Measurements from ENCODE around the gene MAP2K5. TPM values are rescaled to one million over a fixed set of nuclear protein-coding genes. Genes with fewer than 3 reads are reported as not detected.

The MAP2K5 gene
- total RNA-seq (10 to 100 TPM; 22.2 to 27.9 TPM), total RNA-seq (3.5 to 34.3 (median 12.0) reads per million in 172 experiments)
- 17.8 TPM for polyA plus RNA-seq (2013, experiment 1 of 2)
- 21.1 TPM for polyA plus RNA-seq (2013, experiment 2 of 2)

GRCh38 chr15:67542420-67543347 lies at the start of gene MAP2K5:
TSS of gene MAP2K5 (plus strand) at chr15:67542703. CDS start at chr15:67543336, 633 bp downstream.
- DNase-seq: peak; percentile 73 to 91 (median 81)
- Histone ChIP-seq H3K36me3 (ENCODE audit: insufficient read depth, low read length) (peaks cover 7% of the 10 kb centered on the region), H3K4me1 (ENCODE audit: insufficient read depth, low read length) (peaks cover 14% of the 10 kb centered on the region), H3K9me3 (ENCODE audit: control insufficient read depth in 1 of 2, insufficient read depth in 1 of 2, low read length in 2 of 2) (no peaks in the 10 kb centered on the region), H3K27ac (ENCODE audit: low read depth in 1 of 2, low read length in 2 of 2) (peak within 1 kb of the TSS; percentile 74 to 78), H3K27me3 (ENCODE audit: control insufficient read depth in 1 of 2, insufficient read depth in 2 of 2, low read length in 2 of 2) (no peaks in the 10 kb centered on the region), H3K4me3 (ENCODE audit: low read length) (peak within 1 kb of the TSS; percentile 77)
- Mint-ChIP-seq H3K9me3 (no peaks in the 10 kb centered on the region), H3K36me3 (ENCODE audit: low read depth) (peaks cover 26% of the 10 kb centered on the region), H3K4me1 (ENCODE audit: low read depth) (peaks cover 58% of the 10 kb centered on the region), H3K4me3 (peak within 1 kb of the TSS; percentile 93), H3K27me3 (no peaks in the 10 kb centered on the region), H3K27ac (peak within 1 kb of the TSS; percentile 99)
- peak; percentile 76 for ATAC-seq (ENCODE audit: poor library complexity)
- CTCF ChIA-PET: interaction anchor here (0.8 to 1.3 kb wide), 4 partner anchors 19 to 299 kb away, joined by 3 to 5 read pairs (median 4); no protein-coding TSS in a partner anchor
- POLR2A ChIA-PET: interaction anchor here (0.7 to 3.0 kb wide), 15 partner anchors 11 to 1910 kb away, joined by 3 to 72 read pairs (median 3); partner anchors contain the start of genes C15orf61, PIAS1, RNU6-1 and RPLP1
- no peak for TF ChIP-seq CTCF (IDR thresholded peaks at IDR 0.05)
- intact Hi-C loops (cut with DNase I, micrococcal nuclease): loop anchor here (1.0 to 10.0 kb wide), 6 partner anchors 21 to 734 kb away; partner anchors contain the start of genes C15orf61 (in 2 of the 2), AAGAB (in 1 of the 2), FEM1B (in 1 of the 2) and IQCH (in 1 of the 2)

- Histone ChIP-seq H3K27ac (ENCODE audit: low read depth in 1 of 2, low read length in 2 of 2) (no peak overlapping the region), H3K9me3 (ENCODE audit: control insufficient read depth in 1 of 2, insufficient read depth in 1 of 2, low read length in 2 of 2) (no peaks in the 10 kb centered on the region), H3K27me3 (ENCODE audit: control insufficient read depth in 1 of 2, insufficient read depth in 2 of 2, low read length in 2 of 2) (no peaks in the 10 kb centered on the region), H3K4me3 (ENCODE audit: low read length) (no peak overlapping the region), H3K4me1 (ENCODE audit: insufficient read depth, low read length) (no peaks in the 10 kb centered on the region), H3K36me3 (ENCODE audit: insufficient read depth, low read length) (no peaks in the 10 kb centered on the region)
- ChIA-PET POLR2A (no interaction called here), CTCF (no interaction called here)
- ATAC-seq (ENCODE audit: poor library complexity) (no peak), DNase-seq (no peak)
- intact Hi-C loops (cut with DNase I, micrococcal nuclease): no loop called here
- H3K27me3 Mint-ChIP-seq: no peaks in the 10 kb centered on the region
- no peak overlapping the region for H3K4me3 Mint-ChIP-seq
- no peak for TF ChIP-seq CTCF (IDR thresholded peaks at IDR 0.05)
- H3K9me3 Mint-ChIP-seq: no peaks in the 10 kb centered on the region
- H3K36me3 Mint-ChIP-seq (ENCODE audit: low read depth): no peaks in the 10 kb centered on the region
- H3K4me1 Mint-ChIP-seq (ENCODE audit: low read depth): no peaks in the 10 kb centered on the region
- H3K27ac Mint-ChIP-seq: no peak overlapping the region
These were observed 46.9 kb upstream of the MAP2K5 start for GRCh38 chr15:67495585-67495984.

GRCh38 chr15:67501177-67501835 lies 41.2 kb upstream of the MAP2K5 start:
- Mint-ChIP-seq H3K27me3 (no peaks in the 10 kb centered on the region), H3K36me3 (ENCODE audit: low read depth) (no peaks in the 10 kb centered on the region), H3K4me3 (no peak overlapping the region), H3K9me3 (no peaks in the 10 kb centered on the region), H3K27ac (no peak overlapping the region), H3K4me1 (ENCODE audit: low read depth) (no peaks in the 10 kb centered on the region)
- Histone ChIP-seq H3K36me3 (ENCODE audit: insufficient read depth, low read length) (no peaks in the 10 kb centered on the region), H3K4me3 (ENCODE audit: low read length) (no peak overlapping the region), H3K9me3 (ENCODE audit: control insufficient read depth in 1 of 2, insufficient read depth in 1 of 2, low read length in 2 of 2) (no peaks in the 10 kb centered on the region), H3K27me3 (ENCODE audit: control insufficient read depth in 1 of 2, insufficient read depth in 2 of 2, low read length in 2 of 2) (no peaks in the 10 kb centered on the region), H3K4me1 (ENCODE audit: insufficient read depth, low read length) (no peaks in the 10 kb centered on the region), H3K27ac (ENCODE audit: low read depth in 1 of 2, low read length in 2 of 2) (no peak overlapping the region)
- ATAC-seq (ENCODE audit: poor library complexity) (no peak), DNase-seq (peak in 3 of 14 experiments; percentile 28 to 39 (median 35))
- ChIA-PET POLR2A (no interaction called here), CTCF (interaction anchor here (0.8 to 1.3 kb wide), 2 partner anchors 10 to 41 kb away, joined by 5 to 6 read pairs; partner anchors contain the start of gene MAP2K5)
- intact Hi-C loops (cut with DNase I, micrococcal nuclease): loop anchor here (2.0 to 5.0 kb wide), 3 partner anchors 86 to 336 kb away; no protein-coding TSS in a partner anchor
- TF ChIP-seq CTCF (IDR thresholded peaks at IDR 0.05): peak; percentile 49

All from CD4-positive, alpha-beta T cell (primary cell).